Retina (tissue), 1 donor: ENCODE data around the gene RASA4.
"Not testable (repeated sequence)": the region's sequence is repeated elsewhere in the genome, so short reads cannot be mapped to it uniquely, and the experiment has no call there.

ENCODE experiments used
- DNase-seq: peaks from one replicate; pipeline ENCODE4 v3.0.0-alpha.2; 2016

The RASA4 gene

DNA sequence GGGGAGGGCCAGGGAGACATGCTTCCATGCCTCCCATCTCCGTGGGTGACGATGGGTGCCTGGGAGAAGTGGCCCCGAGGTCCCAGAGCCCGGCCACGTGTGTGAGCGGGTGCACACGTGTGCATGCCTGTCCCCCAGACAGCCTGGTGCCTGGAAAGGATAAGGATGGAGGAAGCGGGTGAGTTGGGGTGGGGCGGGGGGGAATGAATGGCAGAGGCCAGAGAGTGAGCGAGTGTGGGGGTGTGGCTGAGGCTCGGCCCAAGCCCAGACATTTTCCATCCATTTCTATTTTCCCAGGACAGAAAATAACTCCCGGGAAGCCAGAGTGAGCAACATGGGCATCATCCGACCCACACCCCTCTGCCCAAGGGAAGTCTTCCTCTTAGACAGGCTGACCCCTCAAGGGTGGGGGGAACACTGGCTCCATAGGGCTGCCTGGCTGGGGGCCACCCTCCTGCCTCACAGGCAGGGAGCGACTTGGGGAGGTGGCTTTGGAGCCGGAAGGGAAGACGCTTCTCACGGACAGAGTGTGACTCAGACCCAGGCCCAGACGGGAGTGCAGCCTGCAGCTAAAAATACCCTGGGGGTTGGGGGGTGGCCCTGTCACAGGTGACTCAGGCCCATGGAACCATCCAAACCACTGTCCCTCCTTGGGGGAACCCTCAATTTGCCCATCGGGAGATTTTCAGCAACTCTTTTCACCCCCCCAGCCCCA lies 12.0 kb downstream of the RASA4 start:
- DNase-seq = not testable (repeated sequence)

DNA sequence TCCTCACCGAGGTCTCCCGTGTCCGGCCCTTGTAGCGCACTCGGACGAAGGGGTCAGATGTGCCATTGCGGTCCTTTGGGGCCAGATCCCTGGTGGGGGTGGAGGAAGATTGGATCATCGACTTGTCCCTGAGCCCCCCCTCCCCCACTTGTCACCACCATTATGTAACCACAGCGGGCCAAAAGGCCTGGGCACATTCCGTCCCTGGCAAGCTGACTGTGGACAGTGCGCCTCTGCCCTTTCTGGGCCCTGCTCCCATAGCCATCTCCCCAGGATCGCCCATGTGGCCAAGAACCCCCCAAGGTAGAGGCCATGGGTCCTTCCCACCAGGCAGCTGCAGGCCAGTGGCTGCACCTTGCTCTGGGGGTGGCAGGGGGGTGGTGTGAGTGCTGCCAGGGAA lies 14.2 kb downstream of the RASA4 start:
- DNase-seq = not testable (repeated sequence)

DNA sequence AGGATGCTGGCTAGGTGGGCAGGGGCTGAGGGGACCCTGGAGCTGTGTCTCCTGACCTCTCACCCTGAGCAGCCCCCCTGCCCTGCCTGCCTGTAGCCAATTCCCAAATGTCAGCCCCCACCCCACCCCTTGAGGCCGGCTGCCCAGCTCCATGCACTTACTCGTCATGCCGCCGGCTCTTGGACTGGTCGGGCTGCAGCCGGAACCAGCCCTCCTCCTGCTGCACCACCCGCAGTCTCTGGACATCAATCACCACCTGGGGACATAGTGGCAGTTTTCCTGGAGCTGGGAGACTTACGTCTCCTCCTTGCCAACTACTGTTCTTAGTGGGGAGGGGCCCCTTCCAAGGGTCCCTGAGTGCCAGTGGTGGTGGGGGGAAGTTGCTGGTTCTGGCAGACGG lies 16.9 kb downstream of the RASA4 start:
- not testable (repeated sequence) for DNase-seq

DNA sequence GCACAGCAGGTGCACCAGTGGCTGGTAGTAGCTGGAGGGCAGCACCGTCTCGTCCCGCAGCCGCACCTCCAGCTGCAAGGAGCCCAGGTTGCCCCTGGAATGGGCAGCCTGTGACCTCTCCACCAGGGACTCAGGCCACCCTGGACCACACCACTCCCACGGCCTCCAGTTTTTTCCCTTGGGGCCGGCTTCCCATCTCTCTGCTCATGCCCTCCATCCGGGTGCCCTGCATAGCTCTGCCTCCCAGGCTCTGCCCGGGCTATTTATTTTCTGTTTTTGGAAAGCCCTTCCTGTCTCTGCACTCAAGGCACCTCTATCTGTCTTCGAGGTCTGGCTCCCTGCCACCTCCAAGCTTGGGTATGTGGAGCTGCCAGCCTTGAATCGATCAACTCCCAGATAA lies 20.5 kb downstream of the RASA4 start:
- DNase-seq = not testable (repeated sequence)

DNA sequence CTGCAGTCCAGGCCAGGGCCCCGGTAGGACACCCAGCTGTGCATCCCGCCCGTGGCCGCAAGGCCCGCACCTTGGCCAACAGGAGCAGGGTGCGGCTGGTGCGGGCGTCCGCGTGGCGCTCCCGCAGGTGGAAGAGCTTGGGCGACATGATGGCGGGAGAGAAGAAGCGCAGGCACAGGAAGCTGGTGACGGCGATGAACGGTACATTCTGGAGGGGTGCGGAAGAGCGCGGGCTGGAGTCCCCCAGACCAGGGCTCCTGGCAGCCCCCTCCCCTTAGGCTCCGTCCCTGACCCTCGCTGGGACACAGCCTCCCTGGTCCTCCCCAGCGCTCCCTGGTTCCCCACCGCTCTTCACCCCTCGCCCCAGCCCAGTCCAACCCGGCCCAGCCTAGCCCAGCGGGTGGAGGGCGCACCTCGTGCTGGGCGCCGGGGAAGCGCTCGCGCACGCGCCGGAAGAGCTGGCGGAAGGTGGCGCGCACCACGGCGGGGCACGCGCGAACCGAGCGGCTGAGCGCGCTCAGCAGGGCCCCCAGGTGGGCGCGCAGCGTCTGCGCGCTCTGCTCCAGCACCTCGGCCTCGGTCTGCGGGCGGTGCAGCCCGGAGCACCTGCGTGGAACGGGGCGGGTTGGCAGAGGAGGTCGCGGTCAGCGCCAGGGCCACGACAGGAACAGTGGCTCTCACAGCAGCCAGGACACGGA lies 22.8 kb downstream of the RASA4 start:
- not testable (repeated sequence) for DNase-seq

DNA sequence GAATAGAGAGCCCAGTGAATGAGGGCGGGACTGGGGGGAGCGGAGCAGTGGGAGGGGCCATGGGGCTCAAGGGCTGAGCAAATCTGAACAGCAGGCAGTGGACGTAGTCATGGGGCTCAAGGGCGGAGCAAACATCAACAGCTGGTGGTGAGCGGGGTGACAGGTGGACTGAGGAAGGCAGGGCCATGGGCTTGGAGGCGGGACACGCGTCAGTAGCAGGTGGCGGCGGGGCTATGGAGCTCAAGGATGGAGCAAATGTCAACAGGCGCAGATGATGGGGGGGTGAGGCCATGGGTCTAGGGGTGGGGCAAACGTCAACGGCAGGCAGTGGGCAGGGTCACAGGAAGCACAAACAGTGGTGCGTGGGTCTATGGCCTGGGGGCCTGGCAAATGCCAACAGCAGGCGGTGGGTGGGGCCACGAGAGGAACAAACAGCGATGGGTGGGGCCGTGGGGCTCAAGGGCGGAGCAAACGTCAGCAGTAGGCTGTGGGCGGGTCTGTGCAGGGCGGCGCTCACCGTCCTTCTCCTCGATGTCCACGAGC lies 24.0 kb downstream of the RASA4 start:
- DNase-seq = not testable (repeated sequence)

DNA sequence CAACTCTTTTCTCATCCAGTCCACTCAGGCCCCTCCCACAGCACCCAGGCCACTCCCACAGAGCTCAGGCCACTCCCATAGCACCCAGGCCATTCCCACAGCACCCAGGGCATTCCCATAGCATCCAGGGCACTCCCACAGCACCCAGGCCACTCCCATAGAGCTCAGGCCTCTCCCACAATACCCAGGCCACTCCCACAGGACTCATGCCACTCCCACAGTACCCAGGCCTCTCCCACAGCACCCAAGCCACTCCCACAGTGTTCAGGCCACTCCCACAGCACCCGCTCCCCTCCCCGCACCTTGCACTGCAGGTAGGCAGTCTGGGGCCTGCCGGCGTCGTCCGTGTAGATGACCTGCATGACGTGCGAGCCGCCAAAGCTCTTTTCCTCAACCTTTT lies 26.7 kb downstream of the RASA4 start:
- DNase-seq = not testable (repeated sequence)

DNA sequence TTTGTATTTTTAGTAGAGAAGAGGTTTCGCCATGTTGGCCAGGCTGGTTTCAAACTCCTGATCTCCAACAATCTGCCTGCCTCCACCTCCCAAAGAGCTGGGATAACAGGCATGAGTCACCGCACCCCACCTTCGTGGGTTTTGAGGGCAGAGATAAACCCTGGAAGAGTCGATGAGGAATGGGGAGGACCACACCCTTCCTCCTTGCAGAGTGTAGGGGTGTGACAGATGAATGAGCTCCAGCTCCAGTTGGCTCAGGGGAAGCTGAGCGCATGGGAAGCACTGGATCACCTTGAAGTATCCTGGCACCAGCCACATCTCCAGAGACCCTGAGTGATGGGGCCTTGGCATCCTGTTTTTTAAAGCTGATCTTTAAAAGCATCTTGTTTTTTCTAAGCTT lies 33.1 kb downstream of the RASA4 start:
- DNase-seq = not testable (repeated sequence)

DNA sequence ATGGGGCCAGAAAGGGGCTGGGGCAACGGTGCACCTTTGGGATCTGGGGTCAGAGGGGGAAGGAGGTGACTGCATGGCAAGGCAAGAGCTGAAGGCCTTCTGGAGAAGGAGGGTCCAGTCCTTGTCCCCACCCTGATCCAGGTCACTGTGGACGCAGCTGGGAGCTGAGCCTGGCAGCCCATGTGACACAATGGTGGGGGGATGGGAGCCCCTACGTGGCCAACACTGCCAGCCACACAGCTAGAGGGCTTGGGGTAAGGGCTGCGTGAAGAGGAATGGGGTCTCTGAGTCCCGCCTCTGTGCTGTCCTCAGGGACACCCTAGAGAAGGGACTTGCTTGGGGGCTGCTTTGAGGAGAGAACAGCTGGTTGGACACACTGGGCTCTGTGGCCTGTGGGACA lies 34.8 kb downstream of the RASA4 start:
- not testable (repeated sequence) for DNase-seq

DNA sequence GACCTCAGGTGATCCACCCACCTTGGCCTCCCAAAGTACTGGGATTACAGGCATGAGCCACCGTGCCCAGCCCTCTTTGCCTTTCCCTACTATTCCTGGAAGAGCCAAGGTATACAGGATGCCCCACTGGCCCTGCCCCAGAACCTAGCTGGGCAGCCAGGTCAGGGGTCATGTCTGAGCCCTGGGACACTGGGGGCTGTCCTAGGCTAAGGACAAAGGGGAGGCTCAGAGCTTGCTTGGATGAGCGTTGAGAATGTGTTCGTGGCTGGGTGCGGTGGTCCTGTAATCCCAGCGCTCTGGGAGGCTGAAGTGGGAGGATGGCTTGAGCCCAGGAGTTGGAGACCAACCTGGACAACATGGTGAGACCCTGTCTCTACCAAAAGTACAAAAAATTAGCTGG lies 38.1 kb downstream of the RASA4 start:
- DNase-seq = not testable (repeated sequence)

DNA sequence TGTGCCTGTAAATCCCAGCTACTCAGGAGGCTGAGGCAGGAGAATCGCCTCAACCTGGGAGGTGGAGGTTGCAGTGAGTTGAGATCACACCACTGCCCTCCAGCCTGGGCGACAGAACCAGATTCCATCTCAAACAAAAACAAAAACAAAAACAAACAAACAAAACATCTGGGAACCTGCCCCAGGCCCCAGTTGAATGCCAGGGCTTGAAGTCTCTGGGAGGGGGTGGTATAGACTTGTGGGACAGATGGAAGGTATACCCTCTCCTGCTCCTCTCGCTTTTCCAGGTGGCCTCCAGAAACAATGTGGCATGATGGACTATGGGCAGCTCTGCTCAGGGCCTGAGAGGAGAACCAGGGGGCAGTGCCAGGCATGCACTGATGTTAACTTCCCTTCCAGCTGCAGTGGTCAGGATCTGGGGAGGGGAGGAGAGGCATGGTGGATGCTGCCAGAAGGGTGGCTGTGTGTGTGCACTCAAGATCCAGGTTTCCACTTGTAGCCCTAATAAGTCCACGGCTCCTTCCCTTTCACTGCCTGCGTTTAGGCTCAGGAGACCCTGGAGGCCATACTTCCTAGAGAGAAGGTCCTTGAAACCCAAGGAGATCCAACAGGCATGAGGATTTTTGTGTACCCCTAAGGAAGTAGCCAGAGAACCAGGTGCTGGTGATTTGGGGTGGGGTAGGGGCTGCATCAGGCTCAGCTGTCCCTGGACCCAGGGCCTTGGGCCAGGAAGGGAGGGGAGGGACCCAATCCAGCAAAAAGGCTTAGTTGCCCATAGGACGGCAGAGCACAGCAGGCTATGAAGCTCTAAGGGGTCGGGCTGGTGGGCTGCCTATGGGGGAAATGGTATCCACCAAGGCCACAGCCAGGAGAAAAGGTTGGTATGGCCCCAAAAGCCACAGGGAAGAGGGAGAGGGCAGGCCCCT lies 39.0 kb downstream of the RASA4 start:
- peak; percentile 0 for DNase-seq

DNA sequence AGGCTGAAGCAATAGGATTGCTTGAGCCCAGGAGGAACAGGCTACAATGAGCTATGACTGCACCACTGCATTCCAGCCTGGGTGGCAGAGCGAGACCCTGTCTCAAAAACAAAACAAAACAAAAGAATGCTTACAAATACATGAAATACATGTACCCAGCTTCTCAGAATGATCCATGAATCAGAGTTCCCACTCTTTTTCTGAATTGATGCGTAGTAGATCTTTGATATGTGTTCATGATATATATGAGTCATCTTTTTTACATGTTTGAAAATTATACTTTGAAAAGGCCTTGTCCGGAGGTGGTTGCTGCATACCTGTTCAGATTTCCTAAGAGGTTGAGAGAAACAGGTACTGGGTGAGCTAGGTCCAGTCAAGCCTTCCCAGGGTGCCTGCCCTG lies 40.2 kb downstream of the RASA4 start:
- DNase-seq = not testable (repeated sequence)

DNA sequence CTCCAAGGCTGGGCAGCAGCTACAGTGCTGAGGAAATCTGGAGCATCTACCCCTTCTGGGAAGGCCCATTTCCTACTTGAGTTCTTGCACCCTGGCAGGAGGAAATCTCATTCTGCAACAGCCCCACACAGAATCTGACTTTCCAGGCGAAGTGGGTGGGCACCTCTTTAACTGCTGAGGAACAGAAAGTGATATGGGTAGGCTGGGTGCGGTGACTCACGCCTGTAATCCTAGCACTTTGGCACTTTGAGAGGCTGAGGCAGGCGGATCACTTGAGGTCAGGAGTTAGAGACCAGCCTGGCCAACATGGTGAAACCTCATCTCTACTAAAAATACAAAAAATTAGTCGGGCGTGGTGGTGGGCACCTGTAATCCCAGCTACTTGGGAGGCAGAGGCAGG lies 41.9 kb downstream of the RASA4 start:
- not testable (repeated sequence) for DNase-seq

DNA sequence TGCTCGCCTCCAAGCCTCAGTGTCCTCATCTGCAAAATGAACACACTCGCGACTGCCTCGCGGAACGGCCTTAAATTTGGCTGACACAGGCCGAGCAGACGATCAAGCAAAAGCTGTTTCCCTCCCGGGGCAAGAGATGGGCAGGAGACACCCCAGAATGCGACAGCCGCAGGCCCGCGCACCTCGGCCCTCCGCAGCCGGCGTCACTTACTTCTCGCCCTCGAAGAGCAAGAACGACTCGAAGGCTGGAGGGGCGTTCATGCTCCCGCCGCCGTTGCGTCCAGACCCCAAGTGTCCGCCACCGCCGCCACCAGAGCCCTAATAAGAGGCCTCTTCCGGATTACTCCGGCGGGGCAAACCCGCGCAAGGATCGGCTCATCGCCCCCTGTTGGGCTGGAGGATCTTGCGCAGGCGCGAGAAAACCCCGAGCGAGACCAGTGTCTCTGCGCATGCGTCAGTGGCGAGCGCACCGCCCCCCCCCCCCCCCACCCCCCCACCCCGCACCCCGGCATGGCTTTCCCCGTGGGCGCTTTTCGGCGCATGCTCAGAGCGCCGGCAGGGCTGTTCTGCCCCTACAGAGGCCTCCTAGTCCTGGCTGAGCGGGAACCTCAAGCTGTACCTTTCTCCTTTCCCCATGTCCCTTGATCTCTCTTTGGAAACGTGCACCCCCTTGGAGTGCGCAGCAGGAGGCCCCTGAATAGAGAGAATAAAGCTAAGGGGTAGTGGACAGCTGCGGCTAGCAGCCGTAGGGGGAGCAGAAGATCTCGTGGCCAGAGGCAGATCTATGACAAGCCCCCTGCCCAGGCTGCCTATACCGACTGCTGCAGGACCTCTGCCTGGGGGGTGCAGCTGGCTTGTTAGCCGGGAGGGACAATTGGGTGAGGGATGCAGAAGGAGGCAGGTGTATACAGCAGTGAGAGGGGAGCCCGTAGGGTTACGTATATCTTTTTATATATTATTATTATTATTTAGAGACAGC lies 44.0 kb downstream of the RASA4 start, which contains the start of gene POLR2J3:
Gene POLR2J3 (minus strand): TSS at position 323 of the 979 bp plus-strand sequence. CDS start 62 bp downstream, at position 261.
- peak; percentile 88 for DNase-seq

DNA sequence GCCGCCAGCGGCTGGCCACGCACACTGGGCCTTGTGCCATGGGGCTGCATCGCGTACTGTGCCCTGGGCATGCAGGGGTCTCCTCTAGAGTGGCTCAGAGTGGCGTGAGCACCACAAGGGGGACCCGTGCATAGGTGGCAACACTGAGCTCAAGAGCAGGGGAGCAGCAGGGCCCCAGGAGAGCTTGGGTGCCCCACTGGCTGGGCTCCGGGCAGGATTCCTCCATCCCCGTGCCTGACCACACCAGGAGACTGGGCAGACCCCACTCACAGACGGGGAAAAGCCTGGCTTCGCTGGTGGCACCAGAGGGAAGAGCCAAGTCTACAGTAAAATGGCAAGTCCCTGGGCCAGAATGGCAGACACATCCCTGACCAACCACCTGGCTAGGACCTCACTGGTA lies 47.9 kb downstream of the RASA4 start:
- DNase-seq = not testable (repeated sequence)

DNA sequence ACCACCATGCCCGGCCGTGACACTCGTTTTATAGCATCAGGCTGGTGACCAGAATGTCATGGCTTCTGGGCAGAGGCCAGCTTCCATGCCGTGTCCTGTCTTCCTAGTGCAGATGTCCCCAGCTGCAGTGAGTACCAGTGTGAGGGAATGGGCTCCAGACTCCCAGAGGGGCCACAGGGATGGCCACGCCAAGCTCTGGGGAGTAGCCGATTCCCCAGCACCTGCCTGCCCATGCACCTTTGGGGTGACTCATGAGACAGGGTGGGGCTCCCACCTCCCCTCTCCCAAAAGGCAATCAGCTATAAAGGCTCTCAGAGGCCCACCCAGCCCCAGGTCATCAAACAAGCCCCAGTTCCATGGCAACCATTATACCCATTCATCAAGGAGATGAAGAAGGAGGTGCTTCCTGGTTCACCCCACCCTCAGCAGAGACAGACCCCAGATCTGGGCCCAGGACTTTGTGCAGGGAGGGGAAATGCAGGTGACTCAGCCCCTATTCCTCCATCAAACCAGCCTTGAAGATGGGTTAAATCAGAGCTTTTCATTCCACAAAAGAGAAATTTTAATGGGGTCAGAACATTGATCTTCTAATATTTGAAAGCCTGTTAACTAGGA lies 65.6 kb downstream of the RASA4 start, which contains the start of gene SPDYE2:
Gene SPDYE2 (plus strand): TSS at position 419 of the 615 bp plus-strand sequence. CDS start 2,030 bp downstream, outside the sequence.
- not testable (repeated sequence) for DNase-seq

DNA sequence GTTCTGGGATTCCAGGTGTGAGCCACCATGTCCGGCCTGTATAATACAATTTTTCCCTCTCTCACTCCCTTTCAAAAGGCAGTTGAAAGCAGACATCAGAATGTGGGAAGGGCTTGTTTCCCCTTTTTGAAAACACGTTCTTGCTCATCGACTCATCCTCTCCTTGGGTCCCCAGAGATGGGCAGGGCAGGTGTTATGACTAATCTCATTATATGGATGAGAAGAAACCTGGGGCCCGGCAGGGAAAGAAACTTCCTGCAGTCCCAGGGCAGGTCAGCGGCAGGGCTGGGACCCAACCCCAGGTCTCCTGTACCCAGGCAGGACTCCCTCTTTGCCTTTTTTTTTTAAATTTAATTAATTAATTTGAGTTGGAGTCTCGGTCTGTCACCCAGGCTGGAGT lies 70.2 kb downstream of the RASA4 start:
- not testable (repeated sequence) for DNase-seq

DNA sequence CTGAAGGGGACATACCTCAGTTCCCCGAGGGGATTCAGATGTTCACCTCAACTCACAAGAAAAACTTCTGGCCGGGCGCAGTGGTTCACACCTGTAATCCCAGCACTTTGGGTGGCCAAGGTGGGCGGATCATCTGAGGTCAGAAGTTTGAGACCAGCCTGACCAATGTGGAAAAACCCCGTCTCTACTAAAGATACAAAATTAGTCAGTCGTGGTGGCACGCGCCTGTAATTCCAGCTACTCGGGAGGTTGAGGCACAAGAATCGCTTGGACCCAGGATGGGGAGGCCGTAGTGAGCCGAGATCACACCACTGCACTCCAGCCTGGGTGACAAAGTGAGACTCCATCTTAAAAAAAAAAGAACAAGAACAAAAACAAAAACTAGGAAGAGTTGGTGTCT lies 71.3 kb downstream of the RASA4 start:
- not testable (repeated sequence) for DNase-seq

DNA sequence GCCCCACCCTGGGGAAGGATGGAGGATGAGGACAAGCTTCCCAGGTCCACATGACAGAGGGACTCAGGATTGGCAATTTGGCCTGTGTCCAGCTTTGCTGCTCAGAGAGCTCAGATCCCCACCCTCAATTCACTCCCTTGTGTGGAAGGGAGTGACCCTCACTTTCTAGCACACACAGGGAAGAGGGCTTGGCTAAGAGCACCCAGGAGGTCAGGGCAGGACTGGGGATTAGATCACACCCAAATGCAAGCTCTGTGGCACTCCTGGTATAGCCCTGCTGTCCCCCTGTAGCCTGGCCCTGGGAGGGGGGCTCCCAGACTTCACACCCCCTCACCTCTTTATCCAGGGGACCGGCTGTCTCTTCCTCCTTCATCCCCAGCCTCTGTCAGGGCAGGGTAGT lies 72.2 kb downstream of the RASA4 start:
- not testable (repeated sequence) for DNase-seq

DNA sequence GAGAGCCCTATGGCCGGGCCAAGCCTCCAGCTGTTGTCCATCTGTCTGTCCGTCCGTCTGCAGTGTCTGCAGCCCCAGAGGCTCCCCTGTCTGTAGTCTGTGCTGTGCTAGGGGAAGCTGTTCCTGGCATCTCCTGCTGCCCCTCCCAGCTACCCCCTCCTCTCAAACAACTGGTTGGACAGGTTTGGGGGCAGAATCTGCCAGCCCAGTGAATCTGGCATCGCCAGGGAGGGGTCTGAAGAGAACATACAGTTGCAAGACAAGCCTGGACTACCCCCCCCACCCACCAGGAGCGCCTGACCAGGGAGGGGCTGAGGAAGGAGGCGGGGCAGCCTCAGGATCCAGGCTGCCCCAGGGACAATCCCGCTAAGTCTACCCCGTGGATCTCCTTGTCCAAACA lies 73.0 kb downstream of the RASA4 start, which contains the start of gene UPK3BL2:
Gene UPK3BL2 (minus strand): TSS at position 101 of the 400 bp plus-strand sequence. CDS start 60 bp downstream, at position 41.
- not testable (repeated sequence) for DNase-seq

DNA sequence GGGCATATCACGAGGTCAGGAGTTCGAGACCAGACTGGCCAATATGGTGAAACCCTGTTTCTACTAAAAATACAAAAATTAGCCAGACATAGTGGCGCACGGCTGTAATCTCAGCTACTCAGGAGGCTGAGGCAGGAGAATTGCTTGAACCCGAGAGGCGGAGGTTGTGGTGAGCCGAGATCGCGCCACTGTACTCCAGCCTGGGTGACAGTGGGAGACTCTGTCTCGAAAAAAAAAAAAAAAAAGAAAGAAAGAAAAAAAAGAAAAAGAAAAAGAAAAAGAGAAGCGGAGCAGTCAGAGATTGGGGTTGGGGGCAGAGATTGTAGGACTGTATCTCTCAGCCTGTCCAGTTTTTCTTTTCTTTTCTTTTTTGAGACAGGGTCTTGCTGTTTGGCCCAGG lies 73.8 kb downstream of the RASA4 start:
- DNase-seq = not testable (repeated sequence)
